ENCODE results near the gene SLC12A1.

The SLC12A1 gene

GRCh38 chr15:48185529-48185928, 20.6 kb upstream of the SLC12A1 start:
- H4K20me1 ChIP-seq (ENCODE audit: control insufficient read depth, insufficient read depth, low read depth, low read length), result no peaks in the 10 kb centered on the region
- H3K9me3 ChIP-seq (ENCODE audit: control insufficient read depth, insufficient read depth, low read length), result no peaks in the 10 kb centered on the region
- H3K27ac ChIP-seq (ENCODE audit: low read depth, low read length), result no peak overlapping the region
- no peaks in the 10 kb centered on the region for H3K36me3 ChIP-seq (ENCODE audit: control insufficient read depth, low read length)
- H3K4me3 ChIP-seq (ENCODE audit: low read length), result no peak overlapping the region
- H3K4me2 ChIP-seq (ENCODE audit: low read length), result no peak overlapping the region
- no peaks in the 10 kb centered on the region for H3K4me1 ChIP-seq (ENCODE audit: control insufficient read depth, low read length)
- 0 out of 2 replicates have a peak, but pooled peaks cover 5% of the 10 kb centered on the region for H3K27me3 ChIP-seq (ENCODE audit: control insufficient read depth, low read length)
- H3K79me2 ChIP-seq (ENCODE audit: control insufficient read depth, low read length), result no peaks in the 10 kb centered on the region
- no peak for TF ChIP-seq EZH2phosphoT487 (IDR thresholded peaks at IDR 0.05; ENCODE audit: borderline replicate concordance, low read length)
- TF ChIP-seq, protein P1, sequence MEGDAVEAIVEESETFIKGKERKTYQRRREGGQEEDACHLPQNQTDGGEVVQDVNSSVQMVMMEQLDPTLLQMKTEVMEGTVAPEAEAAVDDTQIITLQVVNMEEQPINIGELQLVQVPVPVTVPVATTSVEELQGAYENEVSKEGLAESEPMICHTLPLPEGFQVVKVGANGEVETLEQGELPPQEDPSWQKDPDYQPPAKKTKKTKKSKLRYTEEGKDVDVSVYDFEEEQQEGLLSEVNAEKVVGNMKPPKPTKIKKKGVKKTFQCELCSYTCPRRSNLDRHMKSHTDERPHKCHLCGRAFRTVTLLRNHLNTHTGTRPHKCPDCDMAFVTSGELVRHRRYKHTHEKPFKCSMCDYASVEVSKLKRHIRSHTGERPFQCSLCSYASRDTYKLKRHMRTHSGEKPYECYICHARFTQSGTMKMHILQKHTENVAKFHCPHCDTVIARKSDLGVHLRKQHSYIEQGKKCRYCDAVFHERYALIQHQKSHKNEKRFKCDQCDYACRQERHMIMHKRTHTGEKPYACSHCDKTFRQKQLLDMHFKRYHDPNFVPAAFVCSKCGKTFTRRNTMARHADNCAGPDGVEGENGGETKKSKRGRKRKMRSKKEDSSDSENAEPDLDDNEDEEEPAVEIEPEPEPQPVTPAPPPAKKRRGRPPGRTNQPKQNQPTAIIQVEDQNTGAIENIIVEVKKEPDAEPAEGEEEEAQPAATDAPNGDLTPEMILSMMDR (IDR thresholded peaks at IDR 0.05; ENCODE audit: low read depth, low read length, poor library complexity, severe bottlenecking), result no peak
- no peaks in the 10 kb centered on the region for H3K9me2 ChIP-seq (replicated peaks; ENCODE audit: control insufficient read depth, low read length)
- no peaks in the 10 kb centered on the region for H3F3A ChIP-seq (ENCODE audit: control insufficient read depth, insufficient read depth)

DNA sequence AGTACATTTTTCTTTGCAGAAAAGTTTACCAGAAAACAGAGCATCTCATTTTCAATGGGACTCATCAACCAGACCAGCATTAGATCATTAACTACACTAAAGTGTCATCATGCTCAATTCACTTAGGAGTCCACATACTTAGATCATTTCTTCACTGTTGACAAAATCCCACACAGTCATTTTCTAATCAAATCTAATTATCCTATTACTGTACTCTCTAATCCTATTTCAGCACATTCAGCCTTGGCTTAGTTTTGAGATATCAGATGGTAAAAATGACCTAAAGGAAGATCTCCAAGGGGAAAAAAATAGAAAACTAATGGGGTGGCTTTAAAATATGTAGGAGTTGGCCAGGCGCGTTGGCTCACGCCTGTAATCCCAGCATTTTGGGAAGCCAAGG, 19.8 kb upstream of the SLC12A1 start:
- no peak for TF ChIP-seq EZH2phosphoT487 (IDR thresholded peaks at IDR 0.05; ENCODE audit: borderline replicate concordance, low read length)
- TF ChIP-seq, protein P1 (IDR thresholded peaks at IDR 0.05; ENCODE audit: low read depth, low read length, poor library complexity, severe bottlenecking), result no peak
- no peaks in the 10 kb centered on the region for H3K36me3 ChIP-seq (ENCODE audit: control insufficient read depth, low read length)
- 0 out of 2 replicates have a peak, but pooled peaks cover 5% of the 10 kb centered on the region for H3K27me3 ChIP-seq (ENCODE audit: control insufficient read depth, low read length)
- no peak overlapping the region for H3K27ac ChIP-seq (ENCODE audit: low read depth, low read length)
- no peaks in the 10 kb centered on the region for H3K79me2 ChIP-seq (ENCODE audit: control insufficient read depth, low read length)
- no peaks in the 10 kb centered on the region for H4K20me1 ChIP-seq (ENCODE audit: control insufficient read depth, insufficient read depth, low read depth, low read length)
- H3F3A ChIP-seq (ENCODE audit: control insufficient read depth, insufficient read depth), result no peaks in the 10 kb centered on the region
- H3K9me2 ChIP-seq (replicated peaks; ENCODE audit: control insufficient read depth, low read length), result no peaks in the 10 kb centered on the region
- no peaks in the 10 kb centered on the region for H3K9me3 ChIP-seq (ENCODE audit: control insufficient read depth, insufficient read depth, low read length)
- no peak overlapping the region for H3K4me3 ChIP-seq (ENCODE audit: low read length)
- no peak overlapping the region for H3K4me2 ChIP-seq (ENCODE audit: low read length)
- no peaks in the 10 kb centered on the region for H3K4me1 ChIP-seq (ENCODE audit: control insufficient read depth, low read length)

- no peaks in the 10 kb centered on the region for H3K4me1 ChIP-seq (ENCODE audit: control insufficient read depth, low read length)
- TF ChIP-seq, protein P1 (IDR thresholded peaks at IDR 0.05; ENCODE audit: low read depth, low read length, poor library complexity, severe bottlenecking), result no peak
- TF ChIP-seq EZH2phosphoT487 (IDR thresholded peaks at IDR 0.05; ENCODE audit: borderline replicate concordance, low read length), result no peak
- H3K79me2 ChIP-seq (ENCODE audit: control insufficient read depth, low read length), result no peaks in the 10 kb centered on the region
- no peaks in the 10 kb centered on the region for H3K27me3 ChIP-seq (ENCODE audit: control insufficient read depth, low read length)
- H3K27ac ChIP-seq (ENCODE audit: low read depth, low read length), result no peak overlapping the region
- no peaks in the 10 kb centered on the region for H3K9me3 ChIP-seq (ENCODE audit: control insufficient read depth, insufficient read depth, low read length)
- H3K9me2 ChIP-seq (replicated peaks; ENCODE audit: control insufficient read depth, low read length), result no peaks in the 10 kb centered on the region
- no peak overlapping the region for H3K4me2 ChIP-seq (ENCODE audit: low read length)
- no peak overlapping the region for H3K4me3 ChIP-seq (ENCODE audit: low read length)
- H3K36me3 ChIP-seq (ENCODE audit: control insufficient read depth, low read length), result no peaks in the 10 kb centered on the region
- H3F3A ChIP-seq (ENCODE audit: control insufficient read depth, insufficient read depth), result no peaks in the 10 kb centered on the region
- no peaks in the 10 kb centered on the region for H4K20me1 ChIP-seq (ENCODE audit: control insufficient read depth, insufficient read depth, low read depth, low read length)
Observed at GRCh38 chr15:48190932-48191573, 15.0 kb upstream of the SLC12A1 start.

Measured in DOHH2 (cell line).